ENCODE results near the gene GNAL. TPM values are rescaled to one million over a fixed set of nuclear protein-coding genes. Genes with fewer than 3 reads are reported as not detected.

Gene GNAL
- total RNA-seq, 1 experiment from 2014 or later: 24.0 TPM

DNA sequence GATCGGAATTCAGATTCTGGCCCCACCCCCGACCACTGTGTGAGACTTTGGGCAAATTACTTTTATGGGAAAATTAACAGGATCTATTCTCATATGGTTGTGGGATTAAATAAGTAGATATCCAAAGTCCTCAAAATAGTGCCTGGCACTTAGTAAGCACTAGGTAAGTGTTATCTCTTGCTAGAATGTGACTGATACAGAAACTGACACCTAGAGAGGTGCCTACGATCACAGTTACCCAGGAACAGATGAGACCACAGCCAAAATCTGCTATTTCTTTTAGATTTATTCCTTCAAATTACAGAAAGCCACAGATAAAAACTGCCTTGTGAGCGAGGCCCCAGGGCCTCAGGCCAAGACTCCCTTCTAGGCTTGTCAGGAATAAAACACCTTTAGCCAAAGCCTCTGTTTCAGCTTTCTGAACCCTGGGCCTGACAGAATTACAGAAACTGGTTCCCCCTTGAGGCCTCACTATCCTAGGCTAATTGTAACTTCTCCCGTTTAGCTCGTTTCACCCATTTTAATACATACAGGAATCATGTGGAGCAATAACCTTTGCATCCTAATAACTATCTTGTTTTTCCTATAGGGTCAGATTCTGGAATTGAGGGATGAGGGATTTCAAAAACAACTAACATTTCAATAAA is 139.8 kb downstream of the GNAL start:
- H3K9me3 Mint-ChIP-seq: peaks cover 0 to 4% of the 10 kb centered on the region in 2 experiments; a peak in 1 of 5 replicates
- H3K27ac ChIP-seq (ENCODE audit: insufficient read length, low read depth, low read length): peak overlapping the region; percentile 48

More for the DNA sequence above, 139.8 kb downstream of the GNAL start:
- H4K5ac ChIP-seq (ENCODE audit: insufficient read length, low read depth, low read length): no peak overlapping the region
- no peaks in the 10 kb centered on the region for H4K20me1 ChIP-seq (ENCODE audit: control insufficient read depth, insufficient read depth, insufficient read length)
- H3K79me1 ChIP-seq (ENCODE audit: insufficient read depth, low read depth, low read length, poor library complexity, severe bottlenecking): no peaks in the 10 kb centered on the region
- no peak overlapping the region for H2BK12ac ChIP-seq (ENCODE audit: insufficient read length, low read depth, low read length)
- Mint-ChIP-seq H3K4me1 (peaks cover 25 to 37% of the 10 kb centered on the region in 2 experiments), H3K4me3 (peak overlapping the region in 1 of 2 experiments; percentile 0; a peak in 1 of 5 replicates), H3K27ac (peak overlapping the region; percentile 10 to 93 (median 79); a peak in 6 of 7 replicates), H3K27me3 (ENCODE audit: low read depth) (no peaks in the 10 kb centered on the region), H3K36me3 (ENCODE audit: insufficient read depth in 1 of 3, low read depth in 3 of 3) (peaks cover 3 to 6% (median 5%) of the 10 kb centered on the region in 3 experiments; a peak in 5 of 7 replicates)
- H3T11ph ChIP-seq (ENCODE audit: low read length): no peak overlapping the region
- no CpG with 5 or more reads among the region's 6 CpGs for WGBS (ENCODE audit: extremely low coverage, insufficient read length, low lambda C conversion rate)
- H2BK20ac ChIP-seq (ENCODE audit: low read depth, low read length, poor library complexity, severe bottlenecking): no peak overlapping the region
- H3K56ac ChIP-seq (ENCODE audit: insufficient read length, low read depth, low read length): no peak overlapping the region
- H3K4me1 ChIP-seq (ENCODE audit: insufficient read depth, low read length): peaks cover 6% of the 10 kb centered on the region; the same call in 1 of the 2 replicates
- H2AFZ ChIP-seq (ENCODE audit: low read length): no peak overlapping the region
- no peaks in the 10 kb centered on the region for H3K27me3 ChIP-seq (ENCODE audit: insufficient read depth, low read length)
- H3K23ac ChIP-seq (ENCODE audit: insufficient read length, low read depth, low read length): no peak overlapping the region
- H3K4ac ChIP-seq (ENCODE audit: low read depth, low read length): no peak overlapping the region
- no peak overlapping the region for H2BK120ac ChIP-seq (ENCODE audit: low read depth, low read length, poor library complexity, severe bottlenecking)
- no peaks in the 10 kb centered on the region for H3K9me3 ChIP-seq (ENCODE audit: control insufficient read depth, low read depth, low read length)
- no peak for DNase-seq
- no peak overlapping the region for H2BK5ac ChIP-seq (ENCODE audit: insufficient read length, low read length)
- peak overlapping the region; percentile 55 for H2AK5ac ChIP-seq (ENCODE audit: insufficient read length, low read length)
- no peak overlapping the region for H3K9ac ChIP-seq (ENCODE audit: extremely low read depth, insufficient read length, low read length)
- H3K23me2 ChIP-seq (ENCODE audit: insufficient read length, low read depth, low read length, poor library complexity, severe bottlenecking): no peaks in the 10 kb centered on the region
- H4K91ac ChIP-seq (ENCODE audit: insufficient read length, low read depth, low read length): no peak overlapping the region
- TF ChIP-seq, protein P1, sequence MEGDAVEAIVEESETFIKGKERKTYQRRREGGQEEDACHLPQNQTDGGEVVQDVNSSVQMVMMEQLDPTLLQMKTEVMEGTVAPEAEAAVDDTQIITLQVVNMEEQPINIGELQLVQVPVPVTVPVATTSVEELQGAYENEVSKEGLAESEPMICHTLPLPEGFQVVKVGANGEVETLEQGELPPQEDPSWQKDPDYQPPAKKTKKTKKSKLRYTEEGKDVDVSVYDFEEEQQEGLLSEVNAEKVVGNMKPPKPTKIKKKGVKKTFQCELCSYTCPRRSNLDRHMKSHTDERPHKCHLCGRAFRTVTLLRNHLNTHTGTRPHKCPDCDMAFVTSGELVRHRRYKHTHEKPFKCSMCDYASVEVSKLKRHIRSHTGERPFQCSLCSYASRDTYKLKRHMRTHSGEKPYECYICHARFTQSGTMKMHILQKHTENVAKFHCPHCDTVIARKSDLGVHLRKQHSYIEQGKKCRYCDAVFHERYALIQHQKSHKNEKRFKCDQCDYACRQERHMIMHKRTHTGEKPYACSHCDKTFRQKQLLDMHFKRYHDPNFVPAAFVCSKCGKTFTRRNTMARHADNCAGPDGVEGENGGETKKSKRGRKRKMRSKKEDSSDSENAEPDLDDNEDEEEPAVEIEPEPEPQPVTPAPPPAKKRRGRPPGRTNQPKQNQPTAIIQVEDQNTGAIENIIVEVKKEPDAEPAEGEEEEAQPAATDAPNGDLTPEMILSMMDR (conservative IDR thresholded peaks at IDR 0.05): peak; percentile 43; the same call in 1 of the 3 replicates
- H2BK15ac ChIP-seq (ENCODE audit: low read depth, low read length): no peak overlapping the region
- H3K14ac ChIP-seq (ENCODE audit: insufficient read depth, low read length): no peak overlapping the region
- H4K8ac ChIP-seq (replicated peaks; ENCODE audit: insufficient read length, low read depth, low read length): no peak overlapping the region
- H3K4me2 ChIP-seq (ENCODE audit: insufficient read depth, insufficient read length, low read length): no peak overlapping the region
- H3K18ac ChIP-seq (ENCODE audit: insufficient read length, low read depth, low read length): no peak overlapping the region
- H3K79me2 ChIP-seq (ENCODE audit: insufficient read depth, low read length): no peaks in the 10 kb centered on the region
